ENCODE measurements around the gene GOLGA8O. TPM values are rescaled to one million over a fixed set of nuclear protein-coding genes. Genes with fewer than 3 reads are reported as not detected.
"Not testable (repeated sequence)": the region's sequence is repeated elsewhere in the genome, so short reads cannot be mapped to it uniquely, and the experiment has no call there.

Gene GOLGA8O
- total RNA-seq, 1 experiment from 2014 or later = not detected

- intact Hi-C loops (cut with micrococcal nuclease; ENCODE audit: unreplicated experiment); DNase-seq; H3K4me1 Mint-ChIP-seq (ENCODE audit: low read depth, unreplicated experiment): not testable (repeated sequence)
Measured at GRCh38 chr15:32434102-32434963, 21.1 kb downstream of the GOLGA8O start.

DNA sequence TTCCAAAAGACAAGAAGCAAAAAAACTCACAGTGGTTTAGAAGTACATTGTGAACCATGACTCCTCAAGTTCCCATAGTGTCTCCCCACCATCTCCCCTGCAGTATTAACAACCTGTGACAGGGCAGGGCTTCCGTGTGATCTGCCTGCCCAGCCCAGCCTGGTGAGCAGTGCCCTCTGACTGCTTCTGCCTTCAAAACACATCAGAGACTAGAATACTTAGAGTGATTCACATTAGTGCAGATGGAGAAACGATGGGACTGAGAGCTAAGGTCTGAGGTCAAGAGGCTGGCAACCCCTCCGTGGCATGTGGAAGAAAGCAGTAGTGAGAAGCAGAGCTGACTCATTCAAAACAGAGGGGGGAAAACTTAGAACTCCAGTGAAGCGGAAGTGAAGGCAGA lies 27.8 kb downstream of the GOLGA8O start:
- H3K36me3 Mint-ChIP-seq (ENCODE audit: insufficient read depth, unreplicated experiment); H3K4me1 Mint-ChIP-seq (ENCODE audit: low read depth, unreplicated experiment); intact Hi-C loops (cut with micrococcal nuclease; ENCODE audit: unreplicated experiment); H3K27ac Mint-ChIP-seq (ENCODE audit: unreplicated experiment); H3K27me3 Mint-ChIP-seq (ENCODE audit: unreplicated experiment); BruUV-seq (replicated peaks); H3K4me3 Mint-ChIP-seq (ENCODE audit: low read depth, unreplicated experiment); H3K9me3 Mint-ChIP-seq (ENCODE audit: low read depth, unreplicated experiment); CTCF ChIA-PET; DNase-seq: not testable (repeated sequence)

More at GRCh38 chr15:32434102-32434963, 21.1 kb downstream of the GOLGA8O start:
- H3K27me3 Mint-ChIP-seq (ENCODE audit: unreplicated experiment); BruUV-seq (replicated peaks); H3K9me3 Mint-ChIP-seq (ENCODE audit: low read depth, unreplicated experiment); H3K27ac Mint-ChIP-seq (ENCODE audit: unreplicated experiment); H3K36me3 Mint-ChIP-seq (ENCODE audit: insufficient read depth, unreplicated experiment); H3K4me3 Mint-ChIP-seq (ENCODE audit: low read depth, unreplicated experiment); CTCF ChIA-PET: not testable (repeated sequence)

- H3K27me3 Mint-ChIP-seq (ENCODE audit: unreplicated experiment); H3K27ac Mint-ChIP-seq (ENCODE audit: unreplicated experiment); H3K4me1 Mint-ChIP-seq (ENCODE audit: low read depth, unreplicated experiment); H3K4me3 Mint-ChIP-seq (ENCODE audit: low read depth, unreplicated experiment); H3K9me3 Mint-ChIP-seq (ENCODE audit: low read depth, unreplicated experiment); CTCF ChIA-PET; H3K36me3 Mint-ChIP-seq (ENCODE audit: insufficient read depth, unreplicated experiment); DNase-seq; BruUV-seq (replicated peaks); intact Hi-C loops (cut with micrococcal nuclease; ENCODE audit: unreplicated experiment): not testable (repeated sequence)
Measured at GRCh38 chr15:32426511-32426910, 28.9 kb downstream of the GOLGA8O start.

GRCh38 chr15:32407903-32408302 lies 47.5 kb downstream of the GOLGA8O start:
- H3K4me3 Mint-ChIP-seq (ENCODE audit: low read depth, unreplicated experiment); H3K9me3 Mint-ChIP-seq (ENCODE audit: low read depth, unreplicated experiment); DNase-seq; CTCF ChIA-PET; H3K4me1 Mint-ChIP-seq (ENCODE audit: low read depth, unreplicated experiment); H3K27me3 Mint-ChIP-seq (ENCODE audit: unreplicated experiment); H3K36me3 Mint-ChIP-seq (ENCODE audit: insufficient read depth, unreplicated experiment); H3K27ac Mint-ChIP-seq (ENCODE audit: unreplicated experiment); intact Hi-C loops (cut with micrococcal nuclease; ENCODE audit: unreplicated experiment); BruUV-seq (replicated peaks): not testable (repeated sequence)

DNA sequence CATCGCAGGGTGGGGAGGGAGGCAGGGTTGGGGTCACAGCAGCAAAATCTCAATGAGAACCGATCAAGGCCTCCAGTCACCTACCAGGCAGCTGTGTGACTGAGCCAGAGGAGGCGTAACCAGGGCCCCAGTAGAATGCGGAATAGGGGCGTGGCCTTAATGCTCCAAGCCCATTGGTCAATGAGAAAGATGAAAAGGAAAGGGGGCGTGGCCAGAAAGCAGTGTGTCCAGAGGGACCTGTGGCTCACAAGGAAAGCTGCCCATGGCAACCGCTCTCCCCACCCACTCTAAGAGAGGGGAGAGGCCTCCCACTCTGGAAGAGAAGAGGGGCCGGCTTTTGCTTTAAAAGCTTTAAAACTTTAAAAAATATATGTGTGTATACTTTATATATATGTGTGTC lies 52.2 kb downstream of the GOLGA8O start, which contains the start of gene GOLGA8K:
GOLGA8K (minus strand) TSS at position 101 of the 400 bp plus-strand sequence; CDS start at position 3, 98 bp downstream.
- CTCF ChIA-PET; H3K9me3 Mint-ChIP-seq (ENCODE audit: low read depth, unreplicated experiment); H3K4me1 Mint-ChIP-seq (ENCODE audit: low read depth, unreplicated experiment); H3K27ac Mint-ChIP-seq (ENCODE audit: unreplicated experiment); H3K4me3 Mint-ChIP-seq (ENCODE audit: low read depth, unreplicated experiment); H3K27me3 Mint-ChIP-seq (ENCODE audit: unreplicated experiment); DNase-seq; H3K36me3 Mint-ChIP-seq (ENCODE audit: insufficient read depth, unreplicated experiment); BruUV-seq (replicated peaks); intact Hi-C loops (cut with micrococcal nuclease; ENCODE audit: unreplicated experiment): not testable (repeated sequence)

DNA sequence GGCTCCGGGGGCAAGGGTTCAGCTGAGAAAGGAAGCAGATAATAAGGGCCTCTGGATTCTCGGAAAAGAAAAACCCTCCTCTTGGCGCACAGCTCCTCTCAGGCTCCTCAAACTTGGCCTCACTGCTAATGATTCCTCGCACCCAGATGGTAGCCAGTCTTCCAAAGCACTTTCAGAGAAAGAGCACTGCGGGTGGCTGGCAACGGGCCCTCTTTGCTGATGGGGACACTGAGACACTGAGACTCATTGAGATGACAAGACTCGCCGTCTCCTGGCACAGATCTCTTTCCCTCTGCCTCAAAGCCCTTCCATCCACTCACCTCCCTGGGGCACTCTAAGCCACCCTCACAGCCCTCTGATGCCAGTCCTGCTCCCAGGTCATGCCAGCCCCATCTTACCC lies 58.9 kb downstream of the GOLGA8O start:
- H3K27ac Mint-ChIP-seq (ENCODE audit: unreplicated experiment); BruUV-seq (replicated peaks); H3K4me3 Mint-ChIP-seq (ENCODE audit: low read depth, unreplicated experiment); H3K4me1 Mint-ChIP-seq (ENCODE audit: low read depth, unreplicated experiment); CTCF ChIA-PET; DNase-seq; H3K9me3 Mint-ChIP-seq (ENCODE audit: low read depth, unreplicated experiment); H3K27me3 Mint-ChIP-seq (ENCODE audit: unreplicated experiment); intact Hi-C loops (cut with micrococcal nuclease; ENCODE audit: unreplicated experiment); H3K36me3 Mint-ChIP-seq (ENCODE audit: insufficient read depth, unreplicated experiment): not testable (repeated sequence)

Other genes starting within 250 kb of the GOLGA8O start
- gene GOLGA8K, start 52.3 kb downstream of the GOLGA8O start, total RNA-seq (2022) = not detected in 2 replicates
- gene GOLGA8N, start 137.8 kb upstream of the GOLGA8O start, total RNA-seq (2022) = 0.45 and 0.51 TPM in 2 replicates
- gene ARHGAP11A, start 159.9 kb upstream of the GOLGA8O start, total RNA-seq (2022) = 28.7 and 32.8 TPM in 2 replicates
- 1.9 TPM in 1 of 2 replicates, not detected in the other for gene SCG5, start 186.1 kb upstream of the GOLGA8O start, total RNA-seq (2022)